GM21786 (cell line): ENCODE measurements around the gene B3GNT2.
"Not testable (repeated sequence)": the region's sequence is repeated elsewhere in the genome, so short reads cannot be mapped to it uniquely, and the experiment has no call there.

Source experiments
- ATAC-seq: cut with Tn5 transposase; IDR thresholded peaks from one replicate; pipeline ENCODE4 v1.9.1; 2021; ENCODE audit not compliant: unreplicated experiment

Gene B3GNT2

DNA sequence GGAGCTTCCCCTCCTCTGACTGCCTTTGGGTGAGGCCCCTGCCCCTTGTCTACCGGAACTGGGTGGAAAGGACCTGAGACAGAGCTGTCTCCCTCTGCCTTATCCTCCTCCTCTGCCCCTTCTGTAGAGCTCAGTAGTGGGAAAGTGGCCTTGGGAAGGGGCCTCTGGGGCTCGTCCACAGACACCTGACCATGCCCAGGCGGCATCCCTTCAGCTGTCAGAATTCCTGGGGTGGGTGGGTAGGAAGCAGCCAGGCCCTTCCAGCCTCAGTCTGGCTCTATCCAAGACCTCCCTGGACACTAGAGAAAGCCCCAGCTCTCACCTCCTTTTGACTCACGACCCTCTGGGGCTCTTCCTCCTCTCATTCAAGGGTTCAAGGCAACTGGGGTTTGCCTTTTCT lies 35.6 kb downstream of the B3GNT2 start:
- no peak for ATAC-seq

GRCh38 chr2:62234755-62235655 lies 39.1 kb downstream of the B3GNT2 start:
- ATAC-seq: no peak

DNA sequence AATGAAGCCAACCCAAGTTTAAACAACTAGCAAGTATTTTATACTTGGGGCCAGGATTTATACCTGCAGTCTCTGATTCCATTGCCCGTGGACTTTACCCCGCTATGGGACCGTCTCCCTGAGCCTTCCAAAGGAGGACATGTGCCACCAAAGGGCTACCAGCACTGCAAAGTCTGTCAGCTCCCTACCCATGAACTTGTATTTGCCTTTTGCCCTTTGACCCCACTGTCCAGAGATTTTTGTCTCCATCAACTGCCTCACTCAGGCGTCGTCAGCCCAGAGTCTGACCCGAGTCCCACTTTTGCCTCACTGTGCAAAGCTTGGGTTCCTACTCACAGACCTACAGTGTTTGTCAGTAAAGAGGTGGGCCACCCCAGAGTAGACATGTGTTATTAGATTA lies 40.6 kb downstream of the B3GNT2 start:
- ATAC-seq: no peak

DNA sequence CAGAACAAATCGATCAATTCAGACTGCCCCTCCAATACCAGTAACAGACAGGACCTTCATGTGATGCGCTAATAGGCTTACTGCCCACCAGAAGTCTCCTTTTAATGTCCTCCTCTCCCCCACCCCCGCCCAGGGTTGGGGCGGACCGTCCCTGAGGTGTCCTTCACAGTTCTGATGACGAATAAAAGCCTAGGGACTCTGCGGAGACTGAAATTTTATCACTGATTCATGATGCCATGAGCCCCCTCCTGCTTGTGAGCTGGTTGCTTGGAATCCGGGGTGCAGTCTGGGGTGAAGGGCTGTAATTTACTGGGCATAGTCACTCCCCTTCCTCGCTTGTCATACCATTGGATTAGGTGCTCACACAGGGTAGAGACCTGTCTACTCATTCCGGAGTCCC lies 42.3 kb downstream of the B3GNT2 start:
- no peak for ATAC-seq

- ATAC-seq: no peak
Measured at GRCh38 chr2:62240546-62240945, 44.6 kb downstream of the B3GNT2 start.

GRCh38 chr2:62243983-62244382 lies 48.1 kb downstream of the B3GNT2 start:
- no peak for ATAC-seq

DNA sequence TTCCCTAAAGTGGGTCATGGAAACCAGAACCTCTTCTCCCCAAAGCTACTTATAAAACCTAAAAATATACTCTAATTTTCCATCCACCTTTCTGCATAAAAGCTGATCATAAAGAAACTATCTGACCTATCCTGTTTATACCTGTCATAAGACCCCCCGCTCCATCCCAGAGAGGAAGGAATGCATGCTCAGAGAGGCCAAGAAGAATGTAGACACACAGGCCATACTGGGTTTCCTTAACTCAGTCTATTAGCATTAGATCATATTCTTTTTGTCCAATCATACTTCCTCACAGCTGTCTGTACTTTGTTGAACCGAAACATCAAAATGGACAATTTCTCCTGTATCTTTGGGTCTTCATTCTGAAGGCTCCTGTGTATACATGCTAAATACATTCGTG lies 52.3 kb downstream of the B3GNT2 start:
- no peak for ATAC-seq

GRCh38 chr2:62250239-62250638 lies 54.3 kb downstream of the B3GNT2 start:
- ATAC-seq: no peak

DNA sequence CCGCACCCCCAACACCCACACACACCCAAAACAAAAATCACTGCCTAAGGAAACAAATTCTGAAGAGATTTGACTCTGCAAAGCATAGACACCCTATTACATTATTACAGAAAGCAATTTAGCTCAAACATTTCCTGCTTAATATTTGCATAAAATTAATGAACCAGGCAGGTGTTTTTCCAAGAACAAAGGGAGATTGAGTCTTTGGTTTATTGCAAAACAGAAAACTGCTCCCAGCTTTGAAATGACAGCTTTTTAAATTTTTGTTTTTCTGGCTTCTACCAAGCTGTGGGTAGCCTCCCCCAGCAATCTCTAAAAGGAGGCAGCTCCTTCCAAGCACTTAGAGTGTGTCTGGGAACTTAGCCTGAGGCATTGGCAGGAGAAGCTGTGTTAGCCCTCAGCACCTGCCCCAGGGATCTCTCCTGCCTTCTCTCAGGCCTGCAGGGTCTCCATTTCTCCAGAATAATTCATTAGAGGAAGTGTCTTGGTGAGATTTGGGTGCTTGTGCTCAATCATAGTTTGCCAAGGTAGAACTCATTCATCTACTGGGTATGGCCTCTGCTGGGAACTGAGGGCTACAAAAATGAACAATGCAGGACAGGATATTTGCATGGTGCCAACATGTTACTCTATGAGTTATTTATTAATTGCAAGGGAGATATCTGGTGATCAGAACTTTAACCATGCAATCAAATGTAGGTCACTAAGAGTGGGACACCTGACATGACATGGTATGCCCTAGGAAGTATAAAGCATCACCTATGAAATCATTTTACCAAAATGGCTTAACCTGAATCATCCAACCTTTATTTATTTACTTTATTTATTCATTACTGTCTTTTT lies 58.7 kb downstream of the B3GNT2 start:
- ATAC-seq: no peak

- no peak for ATAC-seq
Measured at GRCh38 chr2:62257466-62257865, 61.6 kb downstream of the B3GNT2 start.

- no peak for ATAC-seq
Measured at GRCh38 chr2:62263076-62263715, 67.3 kb downstream of the B3GNT2 start.

GRCh38 chr2:62264186-62264585 lies 68.3 kb downstream of the B3GNT2 start:
- ATAC-seq: no peak

GRCh38 chr2:62265106-62265505 lies 69.2 kb downstream of the B3GNT2 start:
- no peak for ATAC-seq

GRCh38 chr2:62266433-62267038 lies 70.6 kb downstream of the B3GNT2 start:
- no peak for ATAC-seq

DNA sequence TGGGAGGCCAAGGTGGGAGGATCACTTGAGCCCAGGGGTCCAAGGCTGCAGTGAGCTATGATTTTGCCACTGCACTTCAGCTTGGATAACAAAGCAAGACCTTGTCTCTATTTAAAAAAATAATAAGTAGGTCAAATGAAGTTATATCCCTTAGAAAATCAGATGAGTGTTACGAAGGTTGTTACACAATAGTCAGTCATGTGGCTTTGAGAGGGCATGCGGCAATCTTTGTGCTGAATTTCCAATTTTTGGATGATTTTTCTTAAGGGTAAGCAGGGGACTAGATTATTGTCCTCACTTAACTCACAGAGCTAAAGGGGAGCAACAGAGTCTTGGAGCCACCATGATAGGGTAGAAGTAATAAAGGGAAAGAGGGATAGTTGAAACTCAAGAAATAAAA lies 71.8 kb downstream of the B3GNT2 start:
- no peak for ATAC-seq

DNA sequence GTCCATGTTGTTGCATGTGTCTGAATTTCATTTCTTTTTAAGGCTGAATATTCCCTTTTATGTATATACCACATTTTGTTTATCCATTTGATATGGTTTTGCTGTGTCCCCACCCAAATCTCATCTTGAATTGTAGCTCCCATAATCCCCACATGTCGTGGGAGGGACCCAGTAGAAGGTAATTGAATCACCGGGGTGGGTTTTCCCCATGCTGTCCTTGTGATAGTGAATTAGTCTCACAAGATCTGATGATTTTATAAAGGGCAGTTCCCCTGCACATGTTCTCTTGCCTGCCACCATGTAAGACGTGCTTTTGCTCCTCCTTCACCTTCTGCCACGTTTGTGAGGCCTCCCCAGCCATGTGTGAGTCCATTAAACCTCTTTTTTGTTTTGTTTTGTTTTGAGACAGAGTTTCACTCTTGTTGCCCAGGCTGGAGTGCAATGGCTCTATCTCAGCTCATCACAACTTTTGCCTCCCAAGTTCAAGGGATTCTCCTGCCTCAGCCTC lies 72.8 kb downstream of the B3GNT2 start:
- ATAC-seq: not testable (repeated sequence)

- no peak for ATAC-seq
Measured at GRCh38 chr2:62270728-62271127, 74.8 kb downstream of the B3GNT2 start.
